Nucleus accumbens (tissue), 56 donors: Measurements from ENCODE around the gene PPM1F.

ENCODE experiments used
- DNase-seq, 56 donors: peaks; one replicate each; lab custom pipeline; 2025; lab: John Stamatoyannopoulos, UW

Gene PPM1F

GRCh38 chr22:21977814-21978213 lies 25.2 kb upstream of the PPM1F start:
- no peak for DNase-seq

- DNase-seq = no peak
Measured at GRCh38 chr22:21975854-21976345, 23.3 kb upstream of the PPM1F start.

GRCh38 chr22:21975273-21975672 lies 22.6 kb upstream of the PPM1F start:
- DNase-seq = no peak

GRCh38 chr22:21974058-21974649 lies 21.5 kb upstream of the PPM1F start:
- no peak for DNase-seq

GRCh38 chr22:21972806-21973205 lies 20.2 kb upstream of the PPM1F start:
- no peak for DNase-seq

GRCh38 chr22:21972293-21972779 lies 19.7 kb upstream of the PPM1F start:
- DNase-seq = peak in 24 of 56 donors; percentile 1 to 61 (median 10)

GRCh38 chr22:21971858-21972275 lies 19.2 kb upstream of the PPM1F start:
- no peak for DNase-seq

- no peak for DNase-seq
Measured at GRCh38 chr22:21970800-21971617, 18.4 kb upstream of the PPM1F start.

GRCh38 chr22:21970037-21970799 lies 17.6 kb upstream of the PPM1F start:
- no peak for DNase-seq

GRCh38 chr22:21968452-21969129 lies 15.9 kb upstream of the PPM1F start:
- no peak for DNase-seq

- no peak for DNase-seq
Measured at GRCh38 chr22:21967693-21968271, 15.1 kb upstream of the PPM1F start.

GRCh38 chr22:21966643-21967516 lies 14.2 kb upstream of the PPM1F start:
- DNase-seq = no peak

GRCh38 chr22:21965762-21966288 lies 13.2 kb upstream of the PPM1F start:
- DNase-seq = no peak

GRCh38 chr22:21964918-21965484 lies 12.4 kb upstream of the PPM1F start:
- no peak for DNase-seq

GRCh38 chr22:21964234-21964633 lies 11.6 kb upstream of the PPM1F start:
- DNase-seq = no peak

GRCh38 chr22:21963790-21964211 lies 11.2 kb upstream of the PPM1F start:
- DNase-seq = no peak

GRCh38 chr22:21963286-21963685 lies 10.6 kb upstream of the PPM1F start:
- DNase-seq = no peak

GRCh38 chr22:21962655-21962949 lies 10.0 kb upstream of the PPM1F start:
- DNase-seq = no peak
